GM21529 (cell line): Measurements from ENCODE around the gene IFNAR2.
A peak's percentile ranks its signal among the peaks of the same experiment; 100 is the strongest.

Experiments used
- ATAC-seq: cut with Tn5 transposase; IDR thresholded peaks from one replicate; pipeline ENCODE4 v1.9.1; 2021; ENCODE audit not compliant: unreplicated experiment

The IFNAR2 gene

GRCh38 chr21:33229784-33230544, at the start of gene IFNAR2:
Gene IFNAR2, plus strand, starts transcription at chr21:33229938. Its CDS starts 11,985 bp downstream, at chr21:33241923.
- peak; percentile 75 for ATAC-seq

GRCh38 chr21:33185852-33186251, 43.9 kb upstream of the IFNAR2 start:
- no peak for ATAC-seq

GRCh38 chr21:33187276-33187675, 42.5 kb upstream of the IFNAR2 start:
- ATAC-seq, result no peak

GRCh38 chr21:33189237-33189636, 40.5 kb upstream of the IFNAR2 start:
- ATAC-seq, result no peak

GRCh38 chr21:33189824-33190223, 39.9 kb upstream of the IFNAR2 start:
- ATAC-seq, result no peak

GRCh38 chr21:33196941-33197374, 32.8 kb upstream of the IFNAR2 start:
- ATAC-seq, result no peak

- no peak for ATAC-seq
These were observed 32.2 kb upstream of the IFNAR2 start for GRCh38 chr21:33197496-33197895.

- ATAC-seq, result no peak
These were observed 31.2 kb upstream of the IFNAR2 start for GRCh38 chr21:33198346-33199099.

- ATAC-seq, result no peak
These were observed 30.7 kb upstream of the IFNAR2 start for GRCh38 chr21:33199100-33199464.

- ATAC-seq, result peak; percentile 81
These were observed 30.1 kb upstream of the IFNAR2 start for GRCh38 chr21:33199516-33200217.

- no peak for ATAC-seq
These were observed 27.8 kb upstream of the IFNAR2 start for GRCh38 chr21:33201956-33202355.

- no peak for ATAC-seq
These were observed 27.0 kb upstream of the IFNAR2 start for GRCh38 chr21:33202464-33203363.

- no peak for ATAC-seq
These were observed 26.4 kb upstream of the IFNAR2 start for GRCh38 chr21:33203371-33203724.

GRCh38 chr21:33205476-33205875, 24.3 kb upstream of the IFNAR2 start:
- ATAC-seq, result peak; percentile 24

- ATAC-seq, result no peak
These were observed 22.9 kb upstream of the IFNAR2 start for GRCh38 chr21:33206771-33207281.

- ATAC-seq, result no peak
These were observed 22.1 kb upstream of the IFNAR2 start for GRCh38 chr21:33207449-33208149.

- ATAC-seq, result no peak
These were observed 21.2 kb upstream of the IFNAR2 start for GRCh38 chr21:33208534-33208933.

- no peak for ATAC-seq
These were observed 18.4 kb upstream of the IFNAR2 start for GRCh38 chr21:33211305-33211704.

GRCh38 chr21:33211732-33212131, 18.0 kb upstream of the IFNAR2 start:
- no peak for ATAC-seq
